ENCODE data around the gene EGR1. TPM values are rescaled to one million over a fixed set of nuclear protein-coding genes. Genes with fewer than 3 reads are reported as not detected.

Gene EGR1
- total RNA-seq, 1 donor from 2014 or later = 25.1 TPM

- peak overlapping the region; percentile 92 for H3K4me2 ChIP-seq
- peaks cover 29% of the 10 kb centered on the region for H3K4me1 Mint-ChIP-seq
Observed at GRCh38 chr5:138463419-138464007, 1.8 kb upstream of the EGR1 start.

GRCh38 chr5:138464008-138464387 is 1.3 kb upstream of the EGR1 start:
- peak overlapping the region; percentile 96 for H3K27ac ChIP-seq
- peaks cover 30% of the 10 kb centered on the region for H4K20me1 ChIP-seq (ENCODE audit: low read depth)
- peaks cover 9% of the 10 kb centered on the region for H3K4me1 ChIP-seq
- Mint-ChIP-seq H3K27ac (peak overlapping the region; percentile 96), H3K27me3 (ENCODE audit: insufficient read depth, low read depth) (peaks cover 25% of the 10 kb centered on the region), H3K36me3 (peaks cover 22% of the 10 kb centered on the region), H3K4me1 (peaks cover 27% of the 10 kb centered on the region), H3K9me3 (peaks cover 8% of the 10 kb centered on the region), H3K4me3 (peak overlapping the region; percentile 91)
- peak; percentile 97 for DNase-seq (ENCODE audit: low spot score)
- H3K79me2 ChIP-seq (ENCODE audit: low read depth) = peaks cover 11% of the 10 kb centered on the region
- no peaks in the 10 kb centered on the region for H3K9me3 ChIP-seq (ENCODE audit: low read depth)
- TF ChIP-seq EZH2phosphoT487 (IDR thresholded peaks at IDR 0.05) (no peak), CTCF (IDR thresholded peaks at IDR 0.05) (peak; percentile 76), EZH2 (IDR thresholded peaks at IDR 0.05) (peak; percentile 30)
- H3K4me3 ChIP-seq = peak overlapping the region; percentile 90
- H3K4me2 ChIP-seq = peak overlapping the region; percentile 92
- H2AFZ ChIP-seq (replicated peaks) = no peak overlapping the region
- H3F3A ChIP-seq (ENCODE audit: low read depth) = peaks cover 29% of the 10 kb centered on the region
- H3K27me3 ChIP-seq = peaks cover 32% of the 10 kb centered on the region
- H3K36me3 ChIP-seq = no peaks in the 10 kb centered on the region
- H3K9ac ChIP-seq = peak overlapping the region; percentile 77

More at GRCh38 chr5:138463419-138464007, 1.8 kb upstream of the EGR1 start:
- Histone ChIP-seq H3K27ac (peak overlapping the region; percentile 75), H3K27me3 (peaks cover 32% of the 10 kb centered on the region), H3K9me3 (ENCODE audit: low read depth) (no peaks in the 10 kb centered on the region), H3K36me3 (no peaks in the 10 kb centered on the region), H2AFZ (replicated peaks) (no peak overlapping the region), H3K79me2 (ENCODE audit: low read depth) (peaks cover 11% of the 10 kb centered on the region), H3F3A (ENCODE audit: low read depth) (peaks cover 26% of the 10 kb centered on the region), H3K4me3 (peak overlapping the region; percentile 90), H4K20me1 (ENCODE audit: low read depth) (peaks cover 30% of the 10 kb centered on the region), H3K9ac (peak overlapping the region; percentile 18), H3K4me1 (peaks cover 12% of the 10 kb centered on the region)
- Mint-ChIP-seq H3K27me3 (ENCODE audit: insufficient read depth, low read depth) (peaks cover 27% of the 10 kb centered on the region), H3K4me3 (peak overlapping the region; percentile 91), H3K27ac (peak overlapping the region; percentile 96), H3K9me3 (peaks cover 8% of the 10 kb centered on the region), H3K36me3 (peaks cover 20% of the 10 kb centered on the region)
- TF ChIP-seq EZH2 (IDR thresholded peaks at IDR 0.05) = no peak
- peak; percentile 60 for DNase-seq (ENCODE audit: low spot score)

GRCh38 chr5:138464388-138465260 is 655 bp upstream of the EGR1 start:
- H3K79me2 ChIP-seq (ENCODE audit: low read depth) = peaks cover 11% of the 10 kb centered on the region
- TF ChIP-seq CTCF (IDR thresholded peaks at IDR 0.05) (no peak), EZH2phosphoT487 (IDR thresholded peaks at IDR 0.05) (no peak), EZH2 (IDR thresholded peaks at IDR 0.05) (no peak)
- peak overlapping the region; percentile 92 for H3K4me2 ChIP-seq
- H3F3A ChIP-seq (ENCODE audit: low read depth) = peaks cover 35% of the 10 kb centered on the region
- H3K9me3 Mint-ChIP-seq = peaks cover 8% of the 10 kb centered on the region
- peak overlapping the region; percentile 94 for H3K27ac Mint-ChIP-seq
- H3K9ac ChIP-seq = peak overlapping the region; percentile 77
- peak overlapping the region; percentile 90 for H3K4me3 ChIP-seq
- H3K36me3 Mint-ChIP-seq = peaks cover 22% of the 10 kb centered on the region
- H3K9me3 ChIP-seq (ENCODE audit: low read depth) = no peaks in the 10 kb centered on the region
- H3K27ac ChIP-seq = peak overlapping the region; percentile 96
- DNase-seq (ENCODE audit: low spot score) = peak; percentile 100
- H4K20me1 ChIP-seq (ENCODE audit: low read depth) = peaks cover 30% of the 10 kb centered on the region
- no peaks in the 10 kb centered on the region for H3K36me3 ChIP-seq
- H3K4me3 Mint-ChIP-seq = peak overlapping the region; percentile 91
- H3K27me3 ChIP-seq = peaks cover 32% of the 10 kb centered on the region
- peaks cover 9% of the 10 kb centered on the region for H3K4me1 ChIP-seq
- no peak overlapping the region for H2AFZ ChIP-seq (replicated peaks)
- peaks cover 28% of the 10 kb centered on the region for H3K27me3 Mint-ChIP-seq (ENCODE audit: insufficient read depth, low read depth)
- peaks cover 29% of the 10 kb centered on the region for H3K4me1 Mint-ChIP-seq
